ENCODE data around the gene TCF25. TPM values are rescaled to one million over a fixed set of nuclear protein-coding genes. Genes with fewer than 3 reads are reported as not detected.

The TCF25 gene
- total RNA-seq, 4 donors from 2014 or later, result 68.9 to 110 (median 85.7) TPM

- H3K4me1 ChIP-seq, result peaks cover 9 to 12% of the 10 kb centered on the region in 2 donors
- no peak overlapping the region for H3K27ac ChIP-seq
- no peak for DNase-seq
- H3K9me3 ChIP-seq, result no peaks in the 10 kb centered on the region
- H3K27me3 ChIP-seq, result no peaks in the 10 kb centered on the region
- TF ChIP-seq CTCF (IDR thresholded peaks at IDR 0.05 in 4 of 5, conservative IDR thresholded peaks at IDR 0.05 in 1 of 5) (no peak), POLR2A (IDR thresholded peaks at IDR 0.05) (no peak)
- in situ Hi-C loops (cut with MboI; ENCODE audit: low sequenced_read_pairs in 4 of 4), result no loop called here
- no peak overlapping the region for H3K4me3 ChIP-seq
- H3K36me3 ChIP-seq, result peaks cover 0 to 12% of the 10 kb centered on the region in 2 donors
- intact Hi-C loops (cut with DNase I; ENCODE audit: low total_unique reads), result no loop called here
- ATAC-seq, result no peak
These were observed 79.2 kb downstream of the TCF25 start for GRCh38 chr16:89952551-89952950.

- Histone ChIP-seq H3K9me3 (no peaks in the 10 kb centered on the region), H3K27ac (no peak overlapping the region), H3K27me3 (no peaks in the 10 kb centered on the region), H3K4me3 (no peak overlapping the region), H3K4me1 (peaks cover 5 to 9% of the 10 kb centered on the region in 2 donors), H3K36me3 (peaks cover 0 to 25% of the 10 kb centered on the region in 2 donors)
- ATAC-seq (no peak), DNase-seq (no peak)
- intact Hi-C loops (cut with DNase I; ENCODE audit: low total_unique reads), result no loop called here
- in situ Hi-C loops (cut with MboI; ENCODE audit: low sequenced_read_pairs in 4 of 4), result no loop called here
- no peak for TF ChIP-seq CTCF (IDR thresholded peaks at IDR 0.05 in 4 of 5, conservative IDR thresholded peaks at IDR 0.05 in 1 of 5)
- no peak for TF ChIP-seq POLR2A (IDR thresholded peaks at IDR 0.05)
These were observed 80.4 kb downstream of the TCF25 start for GRCh38 chr16:89953671-89954406.

- Histone ChIP-seq H3K9me3 (no peaks in the 10 kb centered on the region), H3K27ac (no peak overlapping the region), H3K4me3 (no peak overlapping the region), H3K36me3 (peaks cover 0 to 30% of the 10 kb centered on the region in 2 donors), H3K4me1 (peaks cover 2 to 5% of the 10 kb centered on the region in 2 donors), H3K27me3 (no peaks in the 10 kb centered on the region)
- TF ChIP-seq CTCF (IDR thresholded peaks at IDR 0.05 in 4 of 5, conservative IDR thresholded peaks at IDR 0.05 in 1 of 5), result no peak
- TF ChIP-seq POLR2A (IDR thresholded peaks at IDR 0.05), result no peak
- no peak for ATAC-seq
- DNase-seq, result no peak
- in situ Hi-C loops (cut with MboI; ENCODE audit: low sequenced_read_pairs in 4 of 4) (no loop called here), intact Hi-C loops (cut with DNase I; ENCODE audit: low total_unique reads) (no loop called here)
These were observed 81.1 kb downstream of the TCF25 start for GRCh38 chr16:89954462-89954861.

GRCh38 chr16:89955001-89955685 lies 81.8 kb downstream of the TCF25 start:
- TF ChIP-seq POLR2A (IDR thresholded peaks at IDR 0.05), result no peak
- no peak overlapping the region for H3K4me3 ChIP-seq
- intact Hi-C loops (cut with DNase I; ENCODE audit: low total_unique reads) (no loop called here), in situ Hi-C loops (cut with MboI; ENCODE audit: low sequenced_read_pairs in 4 of 4) (no loop called here)
- no peaks in the 10 kb centered on the region for H3K4me1 ChIP-seq
- no peaks in the 10 kb centered on the region for H3K27me3 ChIP-seq
- DNase-seq (no peak), ATAC-seq (no peak)
- peaks cover 0 to 30% of the 10 kb centered on the region in 2 donors for H3K36me3 ChIP-seq
- H3K27ac ChIP-seq, result no peak overlapping the region
- H3K9me3 ChIP-seq, result no peaks in the 10 kb centered on the region

- in situ Hi-C loops (cut with MboI; ENCODE audit: low sequenced_read_pairs in 4 of 4), result no loop called here
- no peak for TF ChIP-seq POLR2A (IDR thresholded peaks at IDR 0.05)
- DNase-seq (no peak), ATAC-seq (no peak)
- Histone ChIP-seq H3K4me1 (no peaks in the 10 kb centered on the region), H3K4me3 (peak overlapping the region in 1 of 4 donors; percentile 4), H3K27ac (no peak overlapping the region), H3K27me3 (no peaks in the 10 kb centered on the region), H3K9me3 (no peaks in the 10 kb centered on the region), H3K36me3 (peaks cover 0 to 39% of the 10 kb centered on the region in 2 donors)
- intact Hi-C loops (cut with DNase I; ENCODE audit: low total_unique reads), result no loop called here
These were observed 83.3 kb downstream of the TCF25 start for GRCh38 chr16:89956505-89957215.

All from gastrocnemius medialis (tissue), 4 donors.